Activated T-helper 1 cell treated with anti-CD3 and anti-CD28 coated beads, Interleukin-12 subunit alpha, Interleukin-12 subunit beta, Interleukin-2, Interleukin-4 antibody, amounts not matched to agents 30 ng/mL and 10 ng/mL and 1 ng/mL, durations not matched to agents 14 hours and 24 hours and 36 hours (primary cell): ENCODE measurements around the gene SRRM4. TPM values are rescaled to one million over a fixed set of nuclear protein-coding genes. Genes with fewer than 3 reads are reported as not detected.

Experiments used
- DNase-seq: peaks from one replicate; pipeline ENCODE4 v3.0.0; 2021; ENCODE audit warnings: low spot score
- H3K27ac Mint-ChIP-seq: one replicate; pipeline ENCODE4 v1.8.0; 2021; ENCODE audit warnings: mild to moderate bottlenecking, mixed read lengths
- H3K27me3 Mint-ChIP-seq: one replicate; pipeline ENCODE4 v1.8.0; 2022; ENCODE audit warnings: mild to moderate bottlenecking, moderate library complexity, mixed read lengths; ENCODE audit not compliant: insufficient read depth
- H3K36me3 Mint-ChIP-seq: one replicate; pipeline ENCODE4 v1.8.0; 2021; ENCODE audit warnings: low read depth, mixed read lengths
- H3K4me1 Mint-ChIP-seq: one replicate; pipeline ENCODE4 v1.8.0; 2021; ENCODE audit warnings: low read depth, mixed read lengths
- H3K4me3 Mint-ChIP-seq: one replicate; pipeline ENCODE4 v1.8.0; 2021; ENCODE audit warnings: mild to moderate bottlenecking, moderate library complexity, mixed read lengths
- H3K9me3 Mint-ChIP-seq: one replicate; pipeline ENCODE4 v1.8.0; 2021; ENCODE audit warnings: mixed read lengths
- intact Hi-C: fragments of 100-400 bp; cut with micrococcal nuclease; formaldehyde crosslinking; loops from one replicate; pipeline ENCODE4 v1.15.1; 2024
- total RNA-seq: library from RNA; stranded (reverse); gene quantifications from 2 replicates; pipeline ENCODE4 v1.2.3, GENCODE V29; 2022

The SRRM4 gene
- total RNA-seq: not detected in 2 replicates

GRCh38 chr12:118981285-118982211 lies at the start of gene SRRM4:
TSS of gene SRRM4 (plus strand) at chr12:118981541. CDS start at chr12:118981883, 342 bp downstream.
- H3K27me3 Mint-ChIP-seq: peaks cover 13% of the 10 kb centered on the region
- intact Hi-C loops: loop anchor here (2.0 kb wide), 1 partner anchor 431 kb away; no protein-coding TSS in a partner anchor

GRCh38 chr12:118946256-118946655 lies 35.1 kb upstream of the SRRM4 start:
- H3K9me3 Mint-ChIP-seq: peaks cover 4% of the 10 kb centered on the region
- no peak overlapping the region for H3K27ac Mint-ChIP-seq
- H3K4me1 Mint-ChIP-seq: no peaks in the 10 kb centered on the region
- intact Hi-C loops: no loop called here
- no peak overlapping the region for H3K4me3 Mint-ChIP-seq
- no peaks in the 10 kb centered on the region for H3K36me3 Mint-ChIP-seq
- H3K27me3 Mint-ChIP-seq: no peaks in the 10 kb centered on the region
- no peak for DNase-seq

More at GRCh38 chr12:118981285-118982211, at the start of gene SRRM4:
- no peak within 1 kb of the TSS for H3K4me3 Mint-ChIP-seq
- no peaks in the 10 kb centered on the region for H3K4me1 Mint-ChIP-seq
- DNase-seq: no peak
- no peak within 1 kb of the TSS for H3K27ac Mint-ChIP-seq
- H3K9me3 Mint-ChIP-seq: no peaks in the 10 kb centered on the region
- no peaks in the 10 kb centered on the region for H3K36me3 Mint-ChIP-seq

GRCh38 chr12:118958520-118958919 lies 22.8 kb upstream of the SRRM4 start:
- H3K36me3 Mint-ChIP-seq: no peaks in the 10 kb centered on the region
- H3K27me3 Mint-ChIP-seq: no peaks in the 10 kb centered on the region
- H3K4me3 Mint-ChIP-seq: no peak overlapping the region
- intact Hi-C loops: no loop called here
- H3K9me3 Mint-ChIP-seq: peaks cover 4% of the 10 kb centered on the region
- DNase-seq: no peak
- no peaks in the 10 kb centered on the region for H3K4me1 Mint-ChIP-seq
- H3K27ac Mint-ChIP-seq: no peak overlapping the region

- Mint-ChIP-seq H3K36me3 (no peaks in the 10 kb centered on the region), H3K9me3 (peaks cover 4% of the 10 kb centered on the region), H3K27ac (no peak overlapping the region), H3K27me3 (no peaks in the 10 kb centered on the region), H3K4me3 (no peak overlapping the region), H3K4me1 (no peaks in the 10 kb centered on the region)
- no peak for DNase-seq
- intact Hi-C loops: no loop called here
Measured at GRCh38 chr12:118959348-118959747, 22.0 kb upstream of the SRRM4 start.

GRCh38 chr12:118959985-118960560 lies 21.3 kb upstream of the SRRM4 start:
- no peak overlapping the region for H3K27ac Mint-ChIP-seq
- no peak for DNase-seq
- peaks cover 4% of the 10 kb centered on the region for H3K9me3 Mint-ChIP-seq
- no peaks in the 10 kb centered on the region for H3K4me1 Mint-ChIP-seq
- intact Hi-C loops: no loop called here
- no peaks in the 10 kb centered on the region for H3K27me3 Mint-ChIP-seq
- no peak overlapping the region for H3K4me3 Mint-ChIP-seq
- H3K36me3 Mint-ChIP-seq: no peaks in the 10 kb centered on the region

GRCh38 chr12:118960865-118961264 lies 20.5 kb upstream of the SRRM4 start:
- no peak for DNase-seq
- Mint-ChIP-seq H3K4me1 (no peaks in the 10 kb centered on the region), H3K27ac (no peak overlapping the region), H3K36me3 (no peaks in the 10 kb centered on the region), H3K27me3 (no peaks in the 10 kb centered on the region), H3K9me3 (no peaks in the 10 kb centered on the region), H3K4me3 (no peak overlapping the region)
- intact Hi-C loops: no loop called here

- intact Hi-C loops: no loop called here
- H3K36me3 Mint-ChIP-seq: no peaks in the 10 kb centered on the region
- no peak overlapping the region for H3K27ac Mint-ChIP-seq
- peaks cover 5% of the 10 kb centered on the region for H3K9me3 Mint-ChIP-seq
- no peaks in the 10 kb centered on the region for H3K4me1 Mint-ChIP-seq
- DNase-seq: no peak
- H3K4me3 Mint-ChIP-seq: no peak overlapping the region
- H3K27me3 Mint-ChIP-seq: no peaks in the 10 kb centered on the region
Measured at GRCh38 chr12:118964988-118965387, 16.4 kb upstream of the SRRM4 start.

- no peaks in the 10 kb centered on the region for H3K4me1 Mint-ChIP-seq
- no peak for DNase-seq
Measured at GRCh38 chr12:118970856-118971255, 10.5 kb upstream of the SRRM4 start.

GRCh38 chr12:118972982-118973381 lies 8.4 kb upstream of the SRRM4 start:
- H3K4me1 Mint-ChIP-seq: no peaks in the 10 kb centered on the region
- DNase-seq: no peak
- H3K27me3 Mint-ChIP-seq: no peaks in the 10 kb centered on the region
- H3K27ac Mint-ChIP-seq: no peak overlapping the region
- intact Hi-C loops: no loop called here
- no peak overlapping the region for H3K4me3 Mint-ChIP-seq
- no peaks in the 10 kb centered on the region for H3K36me3 Mint-ChIP-seq
- H3K9me3 Mint-ChIP-seq: no peaks in the 10 kb centered on the region

More at GRCh38 chr12:118970856-118971255, 10.5 kb upstream of the SRRM4 start:
- Mint-ChIP-seq H3K4me3 (no peak overlapping the region), H3K36me3 (no peaks in the 10 kb centered on the region), H3K27me3 (no peaks in the 10 kb centered on the region), H3K27ac (no peak overlapping the region), H3K9me3 (peaks cover 5% of the 10 kb centered on the region)
- intact Hi-C loops: no loop called here

GRCh38 chr12:118979763-118980406 lies 1.5 kb upstream of the SRRM4 start:
- Mint-ChIP-seq H3K27ac (no peak overlapping the region), H3K27me3 (peaks cover 13% of the 10 kb centered on the region), H3K9me3 (no peaks in the 10 kb centered on the region), H3K4me1 (no peaks in the 10 kb centered on the region), H3K4me3 (no peak overlapping the region), H3K36me3 (no peaks in the 10 kb centered on the region)
- intact Hi-C loops: loop anchor here (2.0 kb wide), 2 partner anchors 433 to 565 kb away; no protein-coding TSS in a partner anchor
- DNase-seq: no peak

- no peak for DNase-seq
- Mint-ChIP-seq H3K4me1 (no peaks in the 10 kb centered on the region), H3K4me3 (no peak overlapping the region), H3K9me3 (no peaks in the 10 kb centered on the region), H3K27ac (no peak overlapping the region), H3K36me3 (no peaks in the 10 kb centered on the region), H3K27me3 (peaks cover 13% of the 10 kb centered on the region)
- intact Hi-C loops: loop anchor here (2.0 kb wide), 1 partner anchor 432 kb away; no protein-coding TSS in a partner anchor
Measured at GRCh38 chr12:118980407-118981014, 830 bp upstream of the SRRM4 start.

GRCh38 chr12:118982302-118982701 lies 961 bp downstream of the SRRM4 start:
- peaks cover 13% of the 10 kb centered on the region for H3K27me3 Mint-ChIP-seq

More at GRCh38 chr12:118982302-118982701, 961 bp downstream of the SRRM4 start:
- H3K4me1 Mint-ChIP-seq: no peaks in the 10 kb centered on the region
- H3K4me3 Mint-ChIP-seq: no peak overlapping the region
- H3K9me3 Mint-ChIP-seq: no peaks in the 10 kb centered on the region
- DNase-seq: no peak
- H3K36me3 Mint-ChIP-seq: no peaks in the 10 kb centered on the region
- intact Hi-C loops: no loop called here
- no peak overlapping the region for H3K27ac Mint-ChIP-seq
